ENCODE results near the gene MKX. TPM values are rescaled to one million over a fixed set of nuclear protein-coding genes. Genes with fewer than 3 reads are reported as not detected.

The MKX gene
- total and polyA plus RNA-seq, 4 donors: 0.57 to 3.0 (median 2.0) TPM; not detected in 1

GRCh38 chr10:27644307-27644939, 101.2 kb downstream of the MKX start (continued):
- no peak for TF ChIP-seq ZBTB33 (IDR thresholded peaks at IDR 0.05)
- no peak for TF ChIP-seq RXRA (IDR thresholded peaks at IDR 0.05)
- no peak for TF ChIP-seq JUND (IDR thresholded peaks at IDR 0.05)
- no peak for TF ChIP-seq FOXA2 (IDR thresholded peaks at IDR 0.05)

- H3K27ac ChIP-seq (ENCODE audit: low read depth in 1 of 2, low read length in 2 of 2): no peak overlapping the region
- no peaks in the 10 kb centered on the region for H3K9me3 ChIP-seq (ENCODE audit: control insufficient read depth in 4 of 4, low read length in 3 of 4)
- TF ChIP-seq GABPA (IDR thresholded peaks at IDR 0.05 in 1 of 2, conservative IDR thresholded peaks at IDR 0.05 in 1 of 2): no peak
- TF ChIP-seq MAX (IDR thresholded peaks at IDR 0.05): no peak
- TF ChIP-seq HNF4A (conservative IDR thresholded peaks at IDR 0.05): no peak
- no peak for TF ChIP-seq TAF1 (conservative IDR thresholded peaks at IDR 0.05)
- TF ChIP-seq FOXA1 (IDR thresholded peaks at IDR 0.05): no peak
- TF ChIP-seq HNF4G (IDR thresholded peaks at IDR 0.05): no peak
- TF ChIP-seq EGR1 (IDR thresholded peaks at IDR 0.05; ENCODE audit: low read depth in 2 of 2): no peak
- TF ChIP-seq SP1 (IDR thresholded peaks at IDR 0.05): no peak
- no peak for TF ChIP-seq ZBTB33 (IDR thresholded peaks at IDR 0.05)
- no peak for TF ChIP-seq NR2F2 (IDR thresholded peaks at IDR 0.05)
- no peak for TF ChIP-seq RAD21 (IDR thresholded peaks at IDR 0.05)
- TF ChIP-seq JUND (IDR thresholded peaks at IDR 0.05): no peak
- TF ChIP-seq CTCF (IDR thresholded peaks at IDR 0.05; ENCODE audit: low read depth, low read length, missing input control): no peak
- TF ChIP-seq ATF3 (IDR thresholded peaks at IDR 0.05): no peak
- H3K27me3 ChIP-seq (ENCODE audit: control insufficient read depth in 4 of 4, insufficient read depth in 4 of 4, low read length in 3 of 4): no peaks in the 10 kb centered on the region
- no peak overlapping the region for H3K9ac ChIP-seq (ENCODE audit: low read depth in 1 of 2, low read length in 2 of 2)
- no peak for DNase-seq (ENCODE audit: low spot score)
- H3K4me3 ChIP-seq (ENCODE audit: low read depth in 1 of 3, low read length in 3 of 3): no peak overlapping the region
- no peaks in the 10 kb centered on the region for H3K36me3 ChIP-seq (ENCODE audit: control insufficient read depth in 4 of 4, insufficient read depth in 3 of 4, low read depth in 1 of 4, low read length in 3 of 4)
- H3K4me1 ChIP-seq (ENCODE audit: control insufficient read depth in 4 of 4, insufficient read depth in 4 of 4, low read length in 3 of 4): peaks cover 0 to 2% (median 0%) of the 10 kb centered on the region in 4 donors
- WGBS: 76% methylated on average over 2 of the region's 2 CpGs
Observed at GRCh38 chr10:27643301-27643700, 102.3 kb downstream of the MKX start.

Data from liver (tissue), 9 donors.